ENCODE results near the gene WFIKKN2.
"Not testable (repeated sequence)": the region's sequence is repeated elsewhere in the genome, so short reads cannot be mapped to it uniquely, and the experiment has no call there.

WFIKKN2 gene

DNA sequence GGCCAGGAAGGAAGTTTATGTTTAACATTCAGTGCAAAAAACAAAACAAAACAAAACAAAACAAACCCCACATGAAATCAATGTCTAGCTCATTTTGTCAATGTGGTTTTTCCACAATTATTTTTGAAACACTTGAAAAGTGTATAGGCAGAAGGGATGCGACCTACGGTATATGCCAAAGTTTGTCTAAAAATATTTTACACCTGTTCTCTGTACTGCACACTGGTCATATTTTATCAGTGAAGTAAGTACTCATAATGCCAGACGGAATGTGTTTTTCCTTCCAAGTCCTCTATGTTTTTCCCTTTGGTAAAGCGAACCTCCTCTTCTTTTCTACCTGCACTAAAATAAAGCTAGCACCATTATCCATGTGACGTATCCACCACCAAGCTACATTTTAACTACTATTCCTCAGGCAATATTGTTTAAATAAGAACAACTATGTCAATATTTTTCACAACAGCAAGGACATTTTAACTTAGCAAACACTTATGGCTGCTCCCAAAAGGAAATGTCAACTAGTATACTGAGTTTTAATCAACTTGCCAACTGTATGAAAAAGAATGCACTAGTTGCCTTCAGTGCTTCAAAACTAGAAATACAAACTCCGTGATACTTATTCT is 20.4 kb downstream of the WFIKKN2 start:
- Mint-ChIP-seq H3K36me3 (ENCODE audit: insufficient read depth) (peaks cover 5% of the 10 kb centered on the region), H3K27me3 (no peaks in the 10 kb centered on the region), H3K9me3 (no peaks in the 10 kb centered on the region), H3K27ac (ENCODE audit: low read depth) (no peak overlapping the region), H3K4me3 (no peak overlapping the region), H3K4me1 (peaks cover 15% of the 10 kb centered on the region)
- ATAC-seq (replicated peaks; ENCODE audit: extremely low read depth, poor library complexity, severe bottlenecking): no peak
- no peak for DNase-seq (ENCODE audit: low spot score in 2 of 2)

DNA sequence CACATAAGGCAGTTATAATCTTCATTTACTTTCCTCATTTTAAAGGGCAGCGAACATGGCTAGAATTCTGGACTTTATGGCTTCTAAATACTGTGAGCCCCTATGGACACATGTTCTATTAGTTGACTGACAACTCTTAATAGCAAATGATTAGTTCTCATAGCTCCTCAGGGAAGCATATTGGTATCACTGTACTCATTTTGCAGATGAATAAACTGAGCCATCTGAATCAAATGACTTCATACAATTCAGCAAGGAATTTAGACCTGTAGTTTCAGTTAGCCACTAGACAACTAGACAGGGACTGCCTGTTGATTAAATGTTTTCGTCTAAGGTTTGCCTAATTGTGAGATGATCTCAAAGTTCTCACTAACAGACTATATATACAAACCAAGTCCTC is 21.0 kb downstream of the WFIKKN2 start:
- no peaks in the 10 kb centered on the region for H3K27me3 Mint-ChIP-seq
- peaks cover 8% of the 10 kb centered on the region for H3K36me3 Mint-ChIP-seq (ENCODE audit: insufficient read depth)
- peaks cover 19% of the 10 kb centered on the region for H3K4me1 Mint-ChIP-seq
- no peaks in the 10 kb centered on the region for H3K9me3 Mint-ChIP-seq
- ATAC-seq (replicated peaks; ENCODE audit: extremely low read depth, poor library complexity, severe bottlenecking) (no peak), DNase-seq (ENCODE audit: low spot score in 2 of 2) (no peak)
- no peak overlapping the region for H3K4me3 Mint-ChIP-seq
- H3K27ac Mint-ChIP-seq (ENCODE audit: low read depth): no peak overlapping the region

DNA sequence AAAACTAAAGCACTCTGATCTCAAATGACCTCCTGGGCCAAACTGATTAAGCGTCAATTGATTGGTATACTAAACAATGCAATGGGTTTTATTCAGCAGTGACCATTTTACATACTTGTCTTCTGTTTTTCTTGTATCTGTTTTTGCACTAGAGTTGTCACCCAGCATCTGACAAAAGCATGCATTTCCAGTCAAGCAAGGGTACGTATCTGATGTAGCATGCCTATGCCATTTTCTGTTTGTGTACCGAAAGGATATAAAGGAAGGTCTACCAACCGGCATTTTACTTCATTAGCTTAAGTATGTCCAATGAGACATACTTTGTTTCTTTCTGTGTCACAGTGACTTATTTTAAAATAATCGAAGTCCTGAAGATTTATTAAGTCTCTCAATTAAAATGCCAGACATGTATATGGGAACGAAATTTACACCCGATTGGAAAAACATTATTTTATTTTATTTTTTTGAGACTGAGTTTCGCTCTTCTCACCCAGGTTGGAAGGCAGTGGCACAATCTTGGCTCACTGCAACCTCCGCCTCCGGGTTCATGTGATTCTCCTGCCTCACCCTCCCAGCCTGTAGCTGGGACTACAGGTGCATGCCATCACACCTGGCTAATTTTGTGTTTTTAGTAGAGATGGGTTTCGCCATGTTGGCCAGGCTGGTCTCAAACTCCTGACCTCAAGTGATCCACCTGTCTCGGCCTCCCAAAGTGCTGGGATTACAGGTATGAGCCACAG is 23.3 kb downstream of the WFIKKN2 start:
- peaks cover 26% of the 10 kb centered on the region for H3K36me3 Mint-ChIP-seq (ENCODE audit: insufficient read depth)
- ATAC-seq (replicated peaks; ENCODE audit: extremely low read depth, poor library complexity, severe bottlenecking): no peak
- peaks cover 20% of the 10 kb centered on the region for H3K4me1 Mint-ChIP-seq
- no peak for DNase-seq (ENCODE audit: low spot score in 2 of 2)
- H3K27me3 Mint-ChIP-seq: no peaks in the 10 kb centered on the region
- H3K4me3 Mint-ChIP-seq: no peak overlapping the region
- H3K9me3 Mint-ChIP-seq: no peaks in the 10 kb centered on the region
- no peak overlapping the region for H3K27ac Mint-ChIP-seq (ENCODE audit: low read depth)

DNA sequence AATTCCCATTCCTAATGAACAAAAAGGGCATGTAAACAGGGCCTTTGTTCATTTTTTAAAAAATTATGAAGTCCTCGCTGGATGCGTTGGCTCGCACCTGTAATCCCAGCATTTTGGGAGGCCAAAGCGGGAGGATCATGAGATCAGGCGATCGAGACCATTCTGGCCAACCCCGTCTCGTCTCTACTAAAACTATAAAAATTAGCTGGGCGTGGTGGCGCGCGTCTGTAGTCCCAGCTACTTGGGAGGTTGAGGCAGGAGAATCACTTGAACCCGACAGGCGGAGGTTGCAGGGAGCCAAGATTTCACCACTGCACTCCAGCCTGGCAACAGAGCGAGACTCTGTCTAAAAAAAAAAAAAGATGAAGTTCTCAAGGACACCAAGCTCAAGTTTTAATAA is 24.3 kb downstream of the WFIKKN2 start:
- not testable (repeated sequence) for DNase-seq (ENCODE audit: low spot score in 2 of 2); H3K27ac Mint-ChIP-seq (ENCODE audit: low read depth); H3K4me3 Mint-ChIP-seq; H3K27me3 Mint-ChIP-seq; ATAC-seq (replicated peaks; ENCODE audit: extremely low read depth, poor library complexity, severe bottlenecking); H3K9me3 Mint-ChIP-seq
- Mint-ChIP-seq H3K4me1 (peaks cover 31% of the 10 kb centered on the region), H3K36me3 (ENCODE audit: insufficient read depth) (peaks cover 32% of the 10 kb centered on the region)

DNA sequence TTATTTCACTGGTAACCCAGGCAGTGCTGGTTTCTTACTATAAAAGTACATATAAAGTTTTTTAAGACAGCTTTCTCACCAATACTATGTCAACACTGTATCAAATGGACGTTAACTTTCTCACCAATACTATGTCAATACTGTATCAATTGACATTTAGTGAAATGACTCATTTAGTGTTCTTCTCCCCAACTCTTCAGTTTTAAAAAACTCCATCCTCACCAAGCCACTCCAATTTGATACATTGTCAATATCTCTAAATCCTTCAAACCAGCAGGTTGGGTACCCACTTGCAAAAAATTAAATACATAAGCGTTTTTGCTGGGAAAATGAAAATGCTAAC is 25.9 kb downstream of the WFIKKN2 start:
- no peaks in the 10 kb centered on the region for H3K27me3 Mint-ChIP-seq
- no peak for DNase-seq (ENCODE audit: low spot score in 2 of 2)
- no peak for ATAC-seq (replicated peaks; ENCODE audit: extremely low read depth, poor library complexity, severe bottlenecking)
- no peaks in the 10 kb centered on the region for H3K9me3 Mint-ChIP-seq
- H3K4me1 Mint-ChIP-seq: peaks cover 31% of the 10 kb centered on the region
- no peak overlapping the region for H3K4me3 Mint-ChIP-seq
- no peak overlapping the region for H3K27ac Mint-ChIP-seq (ENCODE audit: low read depth)
- peaks cover 42% of the 10 kb centered on the region for H3K36me3 Mint-ChIP-seq (ENCODE audit: insufficient read depth)

DNA sequence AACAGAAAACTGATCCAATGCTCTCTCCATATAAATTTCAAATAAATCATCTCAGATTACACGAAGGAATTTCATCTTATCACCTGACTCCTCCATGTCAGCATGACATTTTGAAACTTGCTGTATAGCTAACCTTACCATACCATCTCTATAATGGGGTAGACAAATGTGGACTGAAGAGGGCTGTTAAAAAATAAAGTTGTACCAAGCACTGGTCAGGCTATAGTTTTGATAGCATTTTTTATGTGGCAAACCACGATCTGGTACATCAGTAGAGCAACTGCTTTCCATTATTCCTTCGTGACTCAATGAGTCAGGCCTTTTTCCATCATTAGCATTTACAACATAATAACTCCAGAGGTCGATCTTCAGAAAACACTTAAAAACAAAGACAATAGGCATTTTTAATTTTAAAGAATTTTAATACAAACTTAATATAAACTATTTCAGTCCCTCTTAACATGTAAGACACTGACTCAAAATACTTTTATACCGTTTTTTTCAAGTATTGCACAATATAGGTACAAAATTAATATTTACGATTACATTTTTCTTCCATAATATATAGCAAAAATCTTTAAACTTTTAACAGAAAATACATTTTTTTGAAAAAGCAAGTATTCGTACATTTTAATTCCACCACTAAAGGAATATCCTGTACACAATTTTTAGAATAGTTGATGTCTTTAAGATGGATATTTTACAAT is 26.6 kb downstream of the WFIKKN2 start:
- no peaks in the 10 kb centered on the region for H3K9me3 Mint-ChIP-seq
- no peak for ATAC-seq (replicated peaks; ENCODE audit: extremely low read depth, poor library complexity, severe bottlenecking)
- peaks cover 48% of the 10 kb centered on the region for H3K36me3 Mint-ChIP-seq (ENCODE audit: insufficient read depth)
- peak overlapping the region; percentile 35 for H3K4me3 Mint-ChIP-seq
- H3K27ac Mint-ChIP-seq (ENCODE audit: low read depth): no peak overlapping the region
- peaks cover 32% of the 10 kb centered on the region for H3K4me1 Mint-ChIP-seq
- H3K27me3 Mint-ChIP-seq: no peaks in the 10 kb centered on the region
- DNase-seq (ENCODE audit: low spot score in 2 of 2): no peak

DNA sequence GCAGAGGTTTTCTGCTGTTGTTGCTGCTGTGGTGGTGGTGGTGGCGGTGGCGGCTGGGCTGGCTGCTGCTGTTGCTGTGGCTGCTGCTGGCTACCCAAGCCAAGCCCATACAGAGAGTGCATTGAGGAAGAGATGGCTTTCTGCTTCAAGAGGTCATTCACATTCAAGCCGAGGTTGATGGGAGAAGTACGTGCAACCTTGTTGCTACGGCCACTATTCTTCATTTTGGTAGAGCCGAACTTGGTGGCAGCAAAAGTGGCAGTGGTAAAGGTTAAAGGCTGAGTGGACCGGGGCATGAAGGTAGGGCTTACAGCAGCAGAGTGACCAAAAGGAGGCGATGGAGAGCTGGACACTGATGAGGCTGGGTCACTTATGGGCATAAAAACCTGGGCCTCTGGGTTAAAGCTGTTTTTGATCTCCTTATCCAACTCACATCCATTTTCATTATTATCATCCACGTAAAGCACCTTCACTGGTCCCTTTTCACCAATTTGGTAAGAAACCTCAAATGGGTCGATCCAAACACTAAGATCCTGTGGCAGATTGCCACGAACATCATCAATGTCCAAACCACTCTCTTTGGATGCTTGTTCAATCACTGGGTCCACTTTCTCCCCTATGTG is 27.9 kb downstream of the WFIKKN2 start:
- ATAC-seq (replicated peaks; ENCODE audit: extremely low read depth, poor library complexity, severe bottlenecking): no peak
- peak overlapping the region; percentile 98 for H3K4me3 Mint-ChIP-seq
- H3K36me3 Mint-ChIP-seq (ENCODE audit: insufficient read depth): peaks cover 58% of the 10 kb centered on the region
- no peaks in the 10 kb centered on the region for H3K9me3 Mint-ChIP-seq
- H3K27ac Mint-ChIP-seq (ENCODE audit: low read depth): peak overlapping the region; percentile 94
- H3K27me3 Mint-ChIP-seq: no peaks in the 10 kb centered on the region
- no peak for DNase-seq (ENCODE audit: low spot score in 2 of 2)
- H3K4me1 Mint-ChIP-seq: peaks cover 46% of the 10 kb centered on the region

DNA sequence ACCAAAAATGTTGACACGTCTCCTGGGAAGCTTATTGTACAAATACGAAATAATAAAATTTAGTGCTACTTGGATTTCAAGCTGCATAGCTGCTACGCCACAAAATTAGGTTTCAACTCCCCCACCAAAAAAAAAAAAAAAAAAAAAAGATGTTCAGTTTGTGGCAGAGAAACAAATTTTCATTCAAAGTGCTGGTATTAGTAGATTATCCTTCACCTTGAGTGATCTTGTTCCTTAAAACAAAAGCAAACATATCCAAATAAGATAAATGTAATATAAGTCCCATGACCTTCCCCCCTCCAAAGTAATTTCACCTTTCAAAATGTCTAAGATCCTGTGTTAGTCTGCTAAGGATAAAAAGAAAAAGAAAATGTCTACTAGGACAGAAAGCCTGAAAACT is 28.5 kb downstream of the WFIKKN2 start:
- Mint-ChIP-seq H3K36me3 (ENCODE audit: insufficient read depth) (peaks cover 58% of the 10 kb centered on the region), H3K27me3 (no peaks in the 10 kb centered on the region), H3K4me3 (peak overlapping the region; percentile 98), H3K9me3 (no peaks in the 10 kb centered on the region), H3K27ac (ENCODE audit: low read depth) (peak overlapping the region; percentile 94), H3K4me1 (peaks cover 51% of the 10 kb centered on the region)
- no peak for ATAC-seq (replicated peaks; ENCODE audit: extremely low read depth, poor library complexity, severe bottlenecking)
- DNase-seq (ENCODE audit: low spot score in 2 of 2): no peak

DNA sequence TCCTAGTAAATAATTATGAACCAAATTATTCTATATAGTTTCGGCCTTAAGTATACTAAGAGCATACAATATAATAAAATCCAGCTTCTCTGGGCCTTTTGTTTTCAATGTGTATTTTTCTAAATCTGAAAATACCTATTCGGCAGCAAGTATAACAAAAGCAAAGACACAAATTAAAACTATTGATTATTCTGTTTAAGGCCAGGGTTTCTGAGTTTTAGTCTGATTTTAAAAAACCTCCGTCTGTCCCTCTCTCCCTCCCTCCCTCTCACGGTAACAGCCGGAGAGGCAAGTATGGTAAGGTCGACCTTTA is 29.3 kb downstream of the WFIKKN2 start:
- Mint-ChIP-seq H3K36me3 (ENCODE audit: insufficient read depth) (peaks cover 58% of the 10 kb centered on the region), H3K9me3 (no peaks in the 10 kb centered on the region), H3K4me1 (peaks cover 51% of the 10 kb centered on the region), H3K4me3 (peak overlapping the region; percentile 98), H3K27ac (ENCODE audit: low read depth) (peak overlapping the region; percentile 94), H3K27me3 (no peaks in the 10 kb centered on the region)
- no peak for DNase-seq (ENCODE audit: low spot score in 2 of 2)
- no peak for ATAC-seq (replicated peaks; ENCODE audit: extremely low read depth, poor library complexity, severe bottlenecking)

DNA sequence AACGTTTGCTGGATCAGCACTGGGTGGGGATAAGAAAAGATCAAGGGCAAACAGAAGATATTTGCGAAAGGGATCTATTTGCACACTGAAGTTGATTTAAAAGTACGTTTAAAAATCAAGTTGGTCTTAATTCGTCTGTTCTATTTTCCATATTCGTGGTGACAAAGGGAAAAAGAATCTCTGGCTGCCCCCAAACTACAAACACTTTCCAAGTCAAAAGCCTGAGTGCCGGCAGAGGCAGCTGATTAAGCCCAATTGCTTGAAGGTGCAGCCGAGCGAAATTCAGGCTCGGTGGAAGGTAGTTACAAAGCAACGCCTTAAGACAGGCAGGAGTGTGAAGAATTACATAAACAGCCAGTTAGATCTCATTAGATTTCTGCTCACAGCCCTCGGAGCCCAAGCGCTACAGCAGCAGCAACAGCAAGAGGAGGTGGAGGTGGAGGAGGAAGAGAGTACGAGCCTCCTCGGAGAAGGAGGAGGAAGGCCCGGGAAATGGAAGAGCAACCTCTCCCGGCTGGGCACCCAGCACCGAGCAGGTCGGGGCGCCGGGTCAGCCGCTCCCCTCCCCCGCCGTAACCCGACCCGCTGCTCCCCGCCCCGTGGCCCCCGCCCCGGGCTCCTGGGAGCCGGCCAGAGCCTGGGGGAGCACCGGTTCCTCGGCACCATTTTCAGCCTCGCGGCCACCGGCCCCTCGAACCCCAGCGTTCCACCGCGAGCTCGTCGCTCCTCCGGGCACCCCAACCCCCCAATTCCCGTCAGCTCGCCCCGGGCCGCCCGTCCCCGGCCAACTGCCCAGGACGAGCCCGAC is 29.9 kb downstream of the WFIKKN2 start:
- no peaks in the 10 kb centered on the region for H3K9me3 Mint-ChIP-seq
- peak overlapping the region; percentile 94 for H3K27ac Mint-ChIP-seq (ENCODE audit: low read depth)
- peaks cover 51% of the 10 kb centered on the region for H3K4me1 Mint-ChIP-seq
- H3K4me3 Mint-ChIP-seq: peak overlapping the region; percentile 98
- no peaks in the 10 kb centered on the region for H3K27me3 Mint-ChIP-seq
- H3K36me3 Mint-ChIP-seq (ENCODE audit: insufficient read depth): peaks cover 53% of the 10 kb centered on the region
- ATAC-seq (replicated peaks; ENCODE audit: extremely low read depth, poor library complexity, severe bottlenecking) (no peak), DNase-seq (ENCODE audit: low spot score in 2 of 2) (peak in 1 of 2 donors; percentile 41)

DNA sequence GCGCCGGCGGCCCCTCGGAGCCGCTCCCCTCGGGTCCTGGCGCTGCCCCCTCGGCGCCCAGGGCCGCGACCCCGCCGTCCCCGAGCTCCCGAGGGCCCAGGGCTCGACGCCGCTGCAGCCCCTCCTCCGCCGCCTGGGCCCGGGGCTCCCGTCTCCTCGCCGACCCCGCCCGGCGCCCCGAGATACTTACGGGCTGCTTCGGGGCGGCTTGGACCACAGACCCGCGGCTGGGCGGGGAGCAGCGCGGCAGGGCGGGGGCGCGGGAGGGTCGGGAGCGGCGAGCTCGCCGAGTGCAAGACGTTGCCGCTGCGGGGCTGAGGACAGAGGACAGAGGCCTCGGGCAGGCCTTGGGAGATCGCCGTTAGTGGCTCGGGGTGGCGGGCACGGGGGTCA is 30.5 kb downstream of the WFIKKN2 start:
- H3K4me1 Mint-ChIP-seq: peaks cover 51% of the 10 kb centered on the region
- peak overlapping the region; percentile 93 for H3K27ac Mint-ChIP-seq (ENCODE audit: low read depth)
- ATAC-seq (replicated peaks; ENCODE audit: extremely low read depth, poor library complexity, severe bottlenecking) (peak; percentile 1), DNase-seq (ENCODE audit: low spot score in 2 of 2) (no peak)
- no peaks in the 10 kb centered on the region for H3K9me3 Mint-ChIP-seq
- peaks cover 53% of the 10 kb centered on the region for H3K36me3 Mint-ChIP-seq (ENCODE audit: insufficient read depth)
- no peaks in the 10 kb centered on the region for H3K27me3 Mint-ChIP-seq
- H3K4me3 Mint-ChIP-seq: peak overlapping the region; percentile 98

DNA sequence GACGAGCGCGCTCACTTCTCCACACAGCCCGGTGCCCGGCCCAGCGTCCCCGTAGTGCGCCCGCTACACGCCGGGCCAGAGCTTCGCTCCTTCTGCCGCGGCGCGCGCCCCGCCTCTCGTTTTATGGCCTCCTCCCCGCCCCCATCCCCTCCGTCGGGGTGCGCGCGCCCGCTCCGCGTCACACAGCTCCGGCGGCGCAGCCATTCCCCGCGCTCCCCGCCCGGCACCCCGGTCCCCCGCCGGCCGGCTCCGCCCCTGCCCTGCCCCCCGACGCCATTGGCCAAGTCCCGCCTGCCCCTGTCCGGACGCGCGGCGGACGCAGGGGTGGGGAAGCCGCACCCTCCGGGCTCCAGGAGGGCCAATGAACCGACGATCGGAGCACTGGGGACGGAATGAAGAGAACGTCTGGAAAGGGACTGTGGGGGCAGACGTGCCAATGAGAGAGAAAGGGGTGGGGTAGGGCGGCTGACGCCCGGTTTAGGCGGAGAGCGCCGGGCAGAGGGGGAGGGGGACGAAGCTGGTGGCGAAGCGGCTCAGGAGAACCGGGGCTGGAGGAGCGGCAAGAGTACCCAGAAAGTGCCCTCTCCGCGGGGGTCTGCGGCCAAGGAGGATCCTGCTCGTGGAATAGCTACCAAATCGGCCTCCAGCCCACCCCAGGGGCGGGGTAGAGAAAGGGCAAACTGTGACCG is 31.0 kb downstream of the WFIKKN2 start, which contains the start of gene TOB1:
Gene TOB1 (minus strand): TSS at position 94 of the 689 bp plus-strand sequence. CDS start 2,337 bp downstream, outside the sequence.
- peak; percentile 92 to 93 for DNase-seq (ENCODE audit: low spot score in 2 of 2)
- Mint-ChIP-seq H3K9me3 (no peaks in the 10 kb centered on the region), H3K4me1 (peaks cover 51% of the 10 kb centered on the region), H3K4me3 (peak within 1 kb of the TSS; percentile 98), H3K36me3 (ENCODE audit: insufficient read depth) (peaks cover 51% of the 10 kb centered on the region), H3K27me3 (no peaks in the 10 kb centered on the region), H3K27ac (ENCODE audit: low read depth) (peak within 1 kb of the TSS; percentile 94)
- peak; percentile 67 for ATAC-seq (replicated peaks; ENCODE audit: extremely low read depth, poor library complexity, severe bottlenecking)

Measured in central memory CD8-positive, alpha-beta T cell (primary cell).